ENCODE measurements around the gene MARCHF6. TPM values are rescaled to one million over a fixed set of nuclear protein-coding genes. Genes with fewer than 3 reads are reported as not detected.
A peak's percentile ranks its signal among the peaks of the same experiment; 100 is the strongest.
"Not testable (repeated sequence)": the region's sequence is repeated elsewhere in the genome, so short reads cannot be mapped to it uniquely, and the experiment has no call there.

MARCHF6 gene
- polyA plus RNA-seq, 3 donors = 155 to 217 (median 204) TPM

DNA sequence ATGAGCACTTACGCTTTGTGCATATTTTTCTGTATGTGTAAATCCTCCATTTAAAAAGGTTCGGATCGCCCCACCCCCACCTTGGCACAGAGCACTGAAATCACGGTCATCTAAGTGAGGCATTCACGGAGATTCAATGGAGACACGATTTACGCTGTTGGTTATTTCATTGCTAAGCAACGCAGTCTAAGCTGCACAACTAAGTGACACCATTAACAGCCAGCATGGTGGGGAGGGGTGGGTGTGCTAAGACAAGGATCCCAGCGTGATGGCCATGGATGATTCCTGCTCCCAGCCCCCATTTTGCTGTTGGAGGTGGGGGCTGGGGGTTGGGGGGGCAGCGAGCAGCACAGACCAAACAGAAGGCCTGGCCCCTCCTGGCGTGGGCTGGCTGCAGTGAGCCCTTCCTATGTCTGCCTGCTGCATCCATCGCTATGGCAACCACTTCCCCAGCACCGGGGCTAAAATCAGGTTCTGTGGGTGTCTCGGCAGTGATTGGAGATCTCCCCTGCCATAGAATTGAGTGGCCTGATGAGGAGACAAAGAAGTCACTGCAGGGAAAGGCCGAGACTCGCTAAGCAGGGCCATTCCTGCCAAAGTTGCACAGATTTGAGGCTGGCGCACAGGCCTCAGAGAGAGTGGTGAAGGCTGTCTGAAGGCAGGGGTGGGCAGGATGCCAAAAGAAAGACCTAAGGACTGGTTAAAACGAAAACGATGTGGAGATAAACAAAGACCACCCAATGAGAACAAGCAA lies 14.3 kb upstream of the MARCHF6 start:
- DNase-seq = no peak

DNA sequence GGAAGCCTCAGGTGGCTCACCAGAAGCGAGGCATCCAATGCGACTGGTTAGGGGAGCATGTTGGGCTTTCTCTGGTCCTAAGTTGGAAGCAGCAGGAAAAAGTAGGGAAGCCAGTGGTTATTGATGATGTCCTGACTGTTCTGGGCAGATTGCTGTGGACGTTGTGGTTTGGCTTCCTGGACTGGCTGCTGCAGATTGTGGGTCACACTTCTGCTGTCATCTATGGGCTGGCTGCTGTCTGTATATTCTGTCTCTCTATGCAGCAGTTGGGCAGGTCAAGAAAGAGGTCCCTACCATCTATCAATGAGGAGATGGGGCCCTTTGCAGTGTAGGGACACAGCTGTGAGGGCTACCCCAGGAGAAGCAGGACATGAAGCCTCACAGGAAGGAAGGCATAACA lies 13.5 kb upstream of the MARCHF6 start:
- DNase-seq = no peak

DNA sequence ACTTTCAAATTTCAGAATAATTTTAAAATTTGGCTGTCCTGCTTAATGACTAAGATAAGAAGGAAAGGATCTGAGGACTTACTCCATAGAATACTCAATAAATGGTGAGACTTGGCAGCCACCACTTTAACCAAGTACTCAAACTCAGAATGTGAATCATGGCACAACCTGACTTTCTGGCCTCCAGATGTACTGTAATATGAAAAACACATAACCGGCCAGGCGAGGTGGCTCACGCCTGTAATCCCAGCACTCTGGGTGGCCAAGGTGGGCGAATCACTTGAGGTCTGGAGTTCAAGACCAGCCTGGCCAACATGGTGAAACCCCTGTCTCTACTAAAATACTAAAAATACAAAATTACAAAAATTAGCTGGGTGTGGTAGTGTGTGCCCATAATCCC lies 10.0 kb upstream of the MARCHF6 start:
- no peak for DNase-seq

DNA sequence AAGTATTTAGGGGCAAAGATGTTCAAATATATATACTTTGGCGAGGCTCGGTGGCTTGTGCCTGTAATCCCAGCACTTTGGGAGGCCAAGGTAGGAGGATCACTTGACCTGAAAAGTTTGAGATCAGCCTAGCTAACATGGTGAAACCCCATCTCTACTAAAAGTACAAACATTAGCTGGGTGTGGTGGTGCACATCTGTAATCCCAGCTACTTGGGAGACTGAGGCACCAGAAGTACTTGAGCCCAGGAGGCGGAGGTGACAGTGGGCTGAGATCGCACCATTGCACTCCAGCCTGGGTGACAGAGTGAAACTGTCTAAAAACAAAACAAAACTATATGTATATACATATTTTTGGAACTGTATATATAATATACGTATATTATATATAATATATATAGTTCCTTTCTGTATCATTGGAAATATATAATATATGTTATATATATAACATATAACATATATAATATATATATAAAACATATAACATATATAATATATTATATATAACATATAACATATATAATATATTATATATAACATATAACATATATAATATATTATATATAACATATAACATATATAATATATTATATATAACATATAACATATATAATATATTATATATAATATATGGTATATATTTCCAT lies 8.9 kb upstream of the MARCHF6 start:
- DNase-seq = not testable (repeated sequence)

DNA sequence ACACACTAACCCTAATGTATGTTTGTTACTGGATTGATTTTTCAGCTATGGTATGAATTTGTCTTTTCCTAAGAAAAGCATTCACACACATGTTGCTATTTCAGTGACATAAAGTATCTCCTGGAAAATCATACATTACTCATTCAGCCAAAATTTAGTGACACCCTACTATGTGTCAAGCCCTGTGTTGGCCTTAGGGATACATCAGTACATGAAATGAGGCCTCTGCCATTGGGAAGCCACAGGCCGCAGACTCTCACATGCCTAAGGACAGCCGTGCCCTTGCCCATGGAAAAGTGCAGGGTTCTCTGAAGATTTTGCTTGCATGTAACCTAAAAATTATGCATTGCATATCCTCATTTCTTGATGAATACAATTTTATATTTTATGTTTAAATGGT lies 5.2 kb upstream of the MARCHF6 start:
- no peak for DNase-seq

DNA sequence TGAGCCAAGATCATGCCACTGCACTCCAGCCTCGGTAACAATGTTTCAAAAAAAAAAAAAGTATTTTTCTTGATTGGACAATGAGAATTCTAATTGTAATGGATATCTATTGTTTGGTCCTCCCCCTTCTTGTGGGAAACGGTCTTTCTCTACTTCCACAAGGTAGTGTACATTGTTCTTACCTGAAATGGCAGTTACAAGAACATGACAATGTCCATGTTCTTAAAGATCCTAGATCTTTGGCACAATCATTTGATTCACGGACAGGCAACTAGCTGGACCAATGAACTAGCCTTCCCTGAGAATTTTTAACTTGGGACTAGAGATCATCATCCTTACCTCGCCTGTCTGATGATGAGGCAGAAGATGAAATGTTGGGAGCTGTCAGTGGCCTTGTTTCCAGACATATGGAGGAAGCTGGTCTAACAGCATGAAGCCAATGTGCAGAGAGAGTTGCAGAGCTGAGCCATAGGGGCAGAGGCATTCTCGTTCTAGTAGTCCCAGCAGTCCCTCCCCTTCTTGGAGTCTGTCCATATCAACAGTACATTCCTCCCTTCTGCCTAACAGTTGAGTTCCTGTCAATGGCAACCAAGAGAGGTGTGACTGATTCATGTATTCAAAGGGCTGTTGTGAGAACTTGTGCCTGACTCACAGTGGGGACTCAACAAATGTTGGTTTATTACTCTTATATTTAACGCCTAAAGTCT lies 2.1 kb upstream of the MARCHF6 start:
- no peak for DNase-seq

DNA sequence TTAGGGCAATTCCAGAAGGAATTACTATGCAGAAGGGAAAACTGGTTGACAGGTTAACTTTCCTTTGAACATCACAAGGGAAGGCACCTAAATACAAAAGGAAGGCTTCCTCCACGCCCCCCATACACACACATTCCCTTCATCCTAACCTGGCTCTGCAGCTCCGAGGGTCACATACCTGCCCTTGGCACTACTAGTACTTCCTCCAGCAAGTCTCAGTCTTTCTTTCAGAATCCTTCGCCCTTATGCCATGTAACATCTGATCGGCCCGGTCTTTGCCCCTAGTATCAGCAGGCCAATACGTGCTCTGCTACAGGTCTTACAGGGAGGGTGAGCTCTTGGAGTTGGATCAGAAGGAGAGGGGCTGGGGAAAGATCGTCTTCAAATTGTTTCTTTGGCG lies 1.6 kb upstream of the MARCHF6 start:
- DNase-seq = no peak

DNA sequence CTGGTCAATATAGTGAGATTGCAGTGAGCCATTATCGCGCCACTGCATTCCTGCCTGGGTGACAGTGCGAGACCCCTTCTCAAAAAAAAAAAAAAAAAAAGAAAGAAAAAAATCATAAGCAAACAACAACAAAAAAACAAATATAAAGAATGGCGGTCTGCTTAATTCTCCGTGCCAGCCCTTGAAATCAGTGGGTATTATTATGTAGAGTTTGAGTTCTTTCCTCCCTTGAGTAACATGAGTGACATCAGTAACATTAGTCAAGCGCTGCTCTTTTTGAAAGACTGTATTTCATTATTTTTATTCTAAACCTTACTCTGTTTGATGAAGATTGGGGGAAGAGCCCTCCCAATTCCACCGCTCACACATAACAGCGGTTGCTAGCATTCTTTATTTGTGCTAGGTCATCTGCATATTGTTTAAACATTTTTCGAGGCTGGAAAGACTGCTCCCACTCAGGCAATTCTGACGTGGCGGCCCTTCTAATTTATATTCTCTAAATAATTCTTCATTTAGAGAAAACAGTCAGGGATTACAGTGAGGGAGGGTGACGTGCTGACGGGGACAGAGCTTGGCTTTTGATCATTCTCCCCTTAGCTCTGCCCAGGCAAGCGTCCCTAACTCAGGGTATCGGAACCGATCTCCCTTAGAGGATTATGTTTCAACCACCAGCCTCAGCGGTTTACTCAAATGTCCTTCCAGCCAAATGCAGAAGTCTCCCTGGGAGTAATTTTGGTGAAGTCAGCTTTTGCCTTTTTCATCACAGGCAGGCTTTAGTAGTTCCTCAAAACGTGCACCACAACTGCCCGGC lies 860 bp upstream of the MARCHF6 start:
- no peak for DNase-seq

DNA sequence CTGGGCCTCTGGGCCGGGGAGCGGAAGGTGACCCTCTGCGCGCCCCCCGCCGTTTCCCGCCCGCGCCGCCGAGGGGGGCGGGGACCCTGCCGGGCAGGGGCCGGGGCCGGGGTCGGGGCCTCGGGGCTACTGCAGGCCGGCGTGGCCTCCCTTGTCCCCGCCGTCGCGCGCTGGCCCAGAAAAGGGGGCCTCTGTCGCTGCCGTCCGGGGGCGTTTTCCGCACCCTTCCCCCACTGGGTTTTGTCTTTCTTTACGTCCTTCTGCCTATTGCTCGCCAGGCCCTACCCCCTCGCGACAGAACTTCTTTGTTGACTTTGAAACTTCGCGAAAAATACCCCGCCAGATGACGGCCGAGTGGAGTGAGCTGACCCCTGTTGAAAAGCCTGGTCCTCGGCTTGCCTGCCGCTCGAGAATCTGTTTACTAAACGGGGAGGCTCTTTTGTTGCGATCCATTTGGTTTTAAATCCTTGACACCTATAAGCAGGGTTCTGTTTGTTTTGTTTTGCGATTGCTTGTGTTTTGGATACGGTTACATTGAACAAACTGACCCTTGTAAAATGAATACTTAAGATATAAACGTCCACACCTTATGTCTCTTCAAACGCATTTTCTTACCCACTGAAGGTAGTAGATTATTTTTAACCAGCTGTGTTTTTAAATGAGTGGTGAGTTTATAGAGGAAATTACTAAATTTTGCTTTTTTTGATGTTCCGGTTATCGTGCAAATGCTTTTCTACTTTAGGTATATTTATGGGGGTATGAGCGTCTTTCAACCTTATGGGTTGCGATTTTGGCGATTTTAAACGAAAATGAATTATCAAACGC lies 765 bp downstream of the MARCHF6 start:
- no peak for DNase-seq

DNA sequence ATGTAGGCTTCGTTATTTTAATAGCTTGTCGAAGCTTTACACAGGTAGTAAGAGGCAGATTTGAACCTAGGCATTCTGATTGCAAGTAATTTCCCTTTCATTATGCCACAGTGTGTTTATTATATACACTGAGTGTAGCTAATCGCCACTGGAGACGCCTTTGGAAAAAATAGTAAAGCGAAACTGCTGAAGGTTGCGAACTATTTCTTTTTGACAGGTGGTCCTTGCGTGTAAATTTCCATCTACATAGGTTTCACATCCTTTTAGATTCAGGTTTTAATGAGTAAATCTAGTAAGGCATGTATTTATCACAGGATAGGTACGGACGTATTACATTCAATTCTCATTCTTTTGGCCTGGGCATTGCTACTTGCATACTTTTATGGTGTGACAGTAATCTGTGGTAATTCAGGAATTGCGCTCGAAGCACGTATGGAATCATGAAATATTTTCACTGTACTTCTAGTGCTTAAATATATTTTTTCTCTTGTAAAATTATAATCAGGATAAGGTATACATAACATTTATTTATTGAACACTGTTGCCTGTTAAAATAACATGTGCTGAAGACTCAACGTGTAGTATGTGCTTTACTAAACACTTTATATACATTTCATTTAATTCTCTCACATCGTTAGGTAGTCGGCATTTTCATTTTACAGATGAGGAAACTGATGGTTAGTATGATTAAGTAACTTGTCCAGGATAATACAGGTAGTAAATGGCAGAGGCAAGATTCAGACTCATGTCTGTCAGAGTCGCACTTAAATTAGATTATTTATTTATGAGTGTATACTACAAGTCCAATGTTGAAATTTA lies 1.8 kb downstream of the MARCHF6 start:
- peak; percentile 35 for DNase-seq

DNA sequence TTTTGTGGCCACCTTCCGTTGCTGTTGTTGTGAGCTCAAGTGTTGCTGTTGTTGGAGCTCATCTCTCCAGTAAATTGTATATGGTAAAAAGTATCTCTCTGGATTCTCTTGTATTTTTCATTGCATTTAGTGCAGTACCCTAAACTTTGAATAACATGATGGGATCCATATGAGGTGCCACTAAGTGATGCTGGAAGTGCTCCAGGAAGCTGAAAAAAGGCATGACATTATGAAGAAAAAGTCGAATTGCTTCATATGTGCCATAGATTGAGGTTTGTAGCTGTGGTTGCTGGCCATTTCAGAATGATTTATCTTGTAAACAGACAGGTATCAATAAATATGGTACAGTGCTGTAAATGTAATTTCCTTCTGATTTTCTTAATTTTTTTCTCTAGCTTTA lies 5.5 kb downstream of the MARCHF6 start:
- DNase-seq = no peak

DNA sequence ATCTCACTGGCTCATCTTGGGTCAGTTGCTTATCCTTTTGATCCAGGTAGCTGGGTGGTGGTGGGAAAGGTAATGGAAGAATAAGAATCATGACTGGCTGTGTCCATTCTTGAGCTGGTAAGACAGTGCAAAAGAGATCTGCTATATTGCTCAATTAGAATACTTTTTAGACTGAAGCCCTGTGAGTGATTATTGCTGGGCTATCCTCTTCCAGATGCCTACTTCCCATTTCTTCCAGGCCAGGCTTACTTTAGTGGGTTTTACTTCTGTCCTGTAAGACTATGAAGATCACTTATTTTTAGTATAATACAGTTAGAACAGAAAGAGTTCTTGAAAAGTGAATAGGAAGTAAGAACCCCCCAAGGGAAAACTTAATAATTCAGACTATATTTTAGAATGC lies 7.2 kb downstream of the MARCHF6 start:
- no peak for DNase-seq

DNA sequence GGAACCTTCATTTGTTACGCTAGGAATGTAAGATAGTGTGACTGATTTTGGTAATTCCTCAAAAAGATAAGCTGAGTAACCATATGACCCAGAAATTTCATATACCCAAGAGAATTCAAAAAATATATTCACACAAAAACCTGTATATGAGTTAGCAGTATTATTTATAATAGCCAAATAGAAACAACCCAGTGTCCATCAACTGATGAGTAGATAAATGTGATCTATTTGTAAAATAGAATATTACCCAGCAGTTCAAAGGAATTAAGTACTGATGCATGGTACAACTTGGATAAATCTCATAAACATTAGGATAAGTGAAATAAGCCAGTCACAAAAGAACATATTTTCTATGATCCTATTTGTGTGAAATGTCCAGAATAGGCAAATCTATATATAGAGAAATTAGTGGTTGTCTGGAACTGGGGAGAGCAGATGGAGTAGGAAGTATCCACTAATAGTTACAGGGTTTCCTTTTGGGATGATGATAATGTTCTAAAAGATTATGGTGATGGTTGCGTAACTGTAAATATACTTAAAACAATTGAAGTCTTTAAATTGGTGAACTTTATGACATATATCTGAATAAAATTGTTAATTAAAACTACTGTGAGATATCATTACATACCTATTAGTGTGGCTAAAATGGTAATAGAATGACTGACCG lies 10.2 kb downstream of the MARCHF6 start:
- no peak for DNase-seq

DNA sequence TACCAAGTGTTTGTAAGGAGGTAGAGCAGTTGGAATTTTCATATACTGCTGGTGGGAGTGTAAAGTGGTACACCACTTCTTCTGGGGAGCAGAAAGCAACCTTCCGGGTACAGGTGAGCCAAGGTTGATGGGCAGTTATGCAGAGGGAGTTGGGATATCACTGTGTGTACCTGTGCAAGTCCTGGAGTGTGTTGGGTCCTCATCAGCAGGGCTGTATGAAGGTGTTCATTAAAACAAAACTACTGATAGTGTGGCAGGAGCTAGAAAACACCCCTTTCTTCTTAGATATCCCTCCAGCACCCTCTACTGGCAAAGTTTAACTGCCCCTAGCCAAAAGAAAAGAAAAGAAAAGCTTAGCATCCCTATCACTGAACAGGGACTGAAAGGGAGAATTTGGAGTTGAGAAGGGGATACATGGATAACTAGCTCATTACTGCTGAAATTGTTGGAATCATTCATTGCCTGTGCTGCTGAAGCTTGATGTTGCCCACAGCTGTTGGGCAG lies 10.7 kb downstream of the MARCHF6 start:
- no peak for DNase-seq

DNA sequence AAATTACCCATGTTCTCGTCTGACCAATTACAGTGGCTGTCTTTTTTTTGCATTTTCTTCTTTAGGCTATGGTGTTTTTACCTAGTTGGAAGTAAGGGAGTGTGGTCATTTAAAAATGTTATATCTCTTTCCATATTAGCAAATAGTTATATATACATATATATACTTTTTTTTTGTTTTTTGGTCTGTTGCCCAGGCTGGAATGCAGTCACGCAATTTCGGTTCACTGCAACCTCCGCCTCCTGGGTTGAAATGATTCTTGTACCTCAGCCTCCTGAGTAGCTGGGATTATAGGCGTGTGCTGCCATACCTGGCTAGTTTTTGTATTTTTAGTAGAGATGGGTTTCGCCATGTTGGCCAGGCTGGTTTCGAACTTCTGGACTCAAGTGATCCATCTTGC lies 12.3 kb downstream of the MARCHF6 start:
- DNase-seq = no peak

DNA sequence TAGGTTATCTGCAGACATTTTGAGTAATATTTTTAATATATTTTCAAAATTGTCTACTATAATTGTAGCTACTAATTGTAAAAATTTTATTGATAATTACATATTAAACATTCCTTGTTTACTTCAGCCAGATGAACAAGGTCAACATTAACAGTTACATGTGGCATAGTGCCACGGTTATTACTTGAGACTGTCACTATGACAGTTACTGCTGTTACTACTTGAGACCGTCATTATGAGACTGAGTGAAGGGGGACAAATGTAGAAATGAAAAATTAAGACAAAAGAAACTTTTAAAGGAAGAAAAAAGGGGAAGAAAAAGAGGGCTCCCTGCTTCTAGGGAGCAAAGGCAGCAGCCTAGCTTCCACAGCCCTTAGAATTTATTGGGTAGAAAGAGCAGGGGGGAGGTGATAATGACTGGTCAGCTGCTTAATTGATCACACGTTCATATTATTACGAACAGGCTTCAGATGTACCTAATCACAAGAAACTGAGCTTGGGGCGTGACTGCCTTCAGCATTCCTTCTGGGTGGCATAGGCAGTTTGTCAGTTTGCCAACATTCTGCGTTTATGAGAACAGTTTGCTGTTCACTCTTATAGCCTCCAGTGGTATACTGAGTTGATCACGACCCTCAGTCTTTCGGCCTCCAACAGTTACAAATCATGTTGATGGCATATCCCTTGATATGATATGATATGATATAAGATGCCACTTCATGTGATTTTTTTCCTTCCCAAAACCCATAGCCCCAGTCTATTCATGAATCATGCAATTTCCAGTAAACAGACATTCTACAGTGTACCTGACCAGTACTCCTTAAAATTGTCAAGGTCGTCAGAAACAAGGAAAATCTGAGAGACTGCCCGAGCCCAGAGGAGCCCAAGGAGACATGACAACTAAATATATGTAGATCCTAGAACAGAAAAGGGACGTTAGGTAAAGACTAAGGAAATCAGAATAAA lies 13.1 kb downstream of the MARCHF6 start:
- no peak for DNase-seq

DNA sequence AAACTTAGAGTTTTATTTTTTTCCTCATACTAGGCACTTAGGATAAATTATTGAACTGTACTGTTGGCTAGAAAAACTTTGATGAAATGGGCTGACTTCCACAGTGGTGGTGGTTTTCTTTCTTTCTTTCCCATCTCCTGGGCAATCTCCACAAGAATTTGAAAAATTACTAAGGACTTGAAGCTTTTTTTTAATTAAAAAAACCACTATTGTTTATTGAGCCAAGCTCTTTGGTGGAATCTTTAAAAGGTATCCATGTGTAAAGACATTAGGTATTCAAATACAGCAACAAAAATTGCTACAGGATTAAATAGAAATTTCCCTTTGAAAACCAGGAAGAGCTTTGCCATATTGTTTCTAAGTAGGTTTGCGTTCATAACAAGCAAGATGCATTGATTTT lies 14.1 kb downstream of the MARCHF6 start:
- no peak for DNase-seq

DNA sequence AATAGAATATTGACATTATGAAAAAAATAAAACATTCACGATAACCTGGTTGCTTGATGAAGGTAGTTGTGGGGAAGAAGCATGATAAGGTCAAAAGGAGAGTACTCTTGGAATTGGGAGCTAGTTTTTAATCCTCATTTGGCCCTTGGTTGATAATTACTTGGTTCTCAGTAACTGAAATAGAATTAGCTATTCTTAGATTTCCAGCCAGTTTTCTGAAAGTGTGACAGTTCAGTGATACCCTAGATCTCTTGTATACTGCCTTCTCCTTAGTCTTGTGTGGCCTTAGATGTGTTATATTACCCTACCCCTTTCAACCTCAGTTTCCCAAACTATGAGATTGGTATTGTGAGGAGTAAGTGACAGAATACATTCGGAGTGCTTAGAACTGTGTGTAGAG lies 17.4 kb downstream of the MARCHF6 start:
- no peak for DNase-seq
